ENCODE measurements around the gene IFNAR2. TPM values are rescaled to one million over a fixed set of nuclear protein-coding genes. Genes with fewer than 3 reads are reported as not detected.

IFNAR2 gene
- polyA plus RNA-seq, 1 donor from 2014 or later = 10.3 TPM

GRCh38 chr21:33228455-33228854, 1.3 kb upstream of the IFNAR2 start:
- no peaks in the 10 kb centered on the region for H4K20me1 ChIP-seq (ENCODE audit: insufficient read depth)
- no peak overlapping the region for H3K4me3 ChIP-seq (ENCODE audit: low read length)
- no peak overlapping the region for H3K27ac ChIP-seq (ENCODE audit: low read length)
- no peaks in the 10 kb centered on the region for H3K27me3 ChIP-seq (ENCODE audit: insufficient read depth, low read depth, low read length)
- no peak overlapping the region for H2AFZ ChIP-seq (ENCODE audit: low read depth, low read length)
- H3K4me2 ChIP-seq (ENCODE audit: low read length) = no peak overlapping the region
- no peaks in the 10 kb centered on the region for H3K36me3 ChIP-seq (ENCODE audit: insufficient read depth, low read length)
- H3F3A ChIP-seq (ENCODE audit: insufficient read depth, low read length, poor library complexity, severe bottlenecking) = no peaks in the 10 kb centered on the region
- H3K9me3 ChIP-seq (ENCODE audit: low read length) = no peaks in the 10 kb centered on the region
- TF ChIP-seq EP300 (conservative IDR thresholded peaks at IDR 0.05; ENCODE audit: poor library complexity, severe bottlenecking) (no peak), CTCF (IDR thresholded peaks at IDR 0.05; ENCODE audit: poor library complexity, severe bottlenecking) (no peak), EZH2 (IDR thresholded peaks at IDR 0.05; ENCODE audit: borderline replicate concordance, insufficient read depth, low read length, poor library complexity, severe bottlenecking) (no peak), SMC3 (conservative IDR thresholded peaks at IDR 0.05; ENCODE audit: poor library complexity) (no peak), MXI1 (conservative IDR thresholded peaks at IDR 0.05; ENCODE audit: poor library complexity, severe bottlenecking) (no peak), POLR2AphosphoS5 (IDR thresholded peaks at IDR 0.05) (no peak), RAD21 (conservative IDR thresholded peaks at IDR 0.05) (no peak), TAF1 (IDR thresholded peaks at IDR 0.05; ENCODE audit: low read depth) (no peak)
- TF ChIP-seq, protein P1, sequence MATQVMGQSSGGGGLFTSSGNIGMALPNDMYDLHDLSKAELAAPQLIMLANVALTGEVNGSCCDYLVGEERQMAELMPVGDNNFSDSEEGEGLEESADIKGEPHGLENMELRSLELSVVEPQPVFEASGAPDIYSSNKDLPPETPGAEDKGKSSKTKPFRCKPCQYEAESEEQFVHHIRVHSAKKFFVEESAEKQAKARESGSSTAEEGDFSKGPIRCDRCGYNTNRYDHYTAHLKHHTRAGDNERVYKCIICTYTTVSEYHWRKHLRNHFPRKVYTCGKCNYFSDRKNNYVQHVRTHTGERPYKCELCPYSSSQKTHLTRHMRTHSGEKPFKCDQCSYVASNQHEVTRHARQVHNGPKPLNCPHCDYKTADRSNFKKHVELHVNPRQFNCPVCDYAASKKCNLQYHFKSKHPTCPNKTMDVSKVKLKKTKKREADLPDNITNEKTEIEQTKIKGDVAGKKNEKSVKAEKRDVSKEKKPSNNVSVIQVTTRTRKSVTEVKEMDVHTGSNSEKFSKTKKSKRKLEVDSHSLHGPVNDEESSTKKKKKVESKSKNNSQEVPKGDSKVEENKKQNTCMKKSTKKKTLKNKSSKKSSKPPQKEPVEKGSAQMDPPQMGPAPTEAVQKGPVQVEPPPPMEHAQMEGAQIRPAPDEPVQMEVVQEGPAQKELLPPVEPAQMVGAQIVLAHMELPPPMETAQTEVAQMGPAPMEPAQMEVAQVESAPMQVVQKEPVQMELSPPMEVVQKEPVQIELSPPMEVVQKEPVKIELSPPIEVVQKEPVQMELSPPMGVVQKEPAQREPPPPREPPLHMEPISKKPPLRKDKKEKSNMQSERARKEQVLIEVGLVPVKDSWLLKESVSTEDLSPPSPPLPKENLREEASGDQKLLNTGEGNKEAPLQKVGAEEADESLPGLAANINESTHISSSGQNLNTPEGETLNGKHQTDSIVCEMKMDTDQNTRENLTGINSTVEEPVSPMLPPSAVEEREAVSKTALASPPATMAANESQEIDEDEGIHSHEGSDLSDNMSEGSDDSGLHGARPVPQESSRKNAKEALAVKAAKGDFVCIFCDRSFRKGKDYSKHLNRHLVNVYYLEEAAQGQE (IDR thresholded peaks at IDR 0.05; ENCODE audit: borderline replicate concordance) = no peak
- peaks cover 14% of the 10 kb centered on the region for H3K79me2 ChIP-seq (replicated peaks; ENCODE audit: insufficient read depth, low read length)
- H3K9me2 ChIP-seq (ENCODE audit: insufficient read depth, low read length) = no peaks in the 10 kb centered on the region
- no peak overlapping the region for H3K9ac ChIP-seq (ENCODE audit: low read length)

DNA sequence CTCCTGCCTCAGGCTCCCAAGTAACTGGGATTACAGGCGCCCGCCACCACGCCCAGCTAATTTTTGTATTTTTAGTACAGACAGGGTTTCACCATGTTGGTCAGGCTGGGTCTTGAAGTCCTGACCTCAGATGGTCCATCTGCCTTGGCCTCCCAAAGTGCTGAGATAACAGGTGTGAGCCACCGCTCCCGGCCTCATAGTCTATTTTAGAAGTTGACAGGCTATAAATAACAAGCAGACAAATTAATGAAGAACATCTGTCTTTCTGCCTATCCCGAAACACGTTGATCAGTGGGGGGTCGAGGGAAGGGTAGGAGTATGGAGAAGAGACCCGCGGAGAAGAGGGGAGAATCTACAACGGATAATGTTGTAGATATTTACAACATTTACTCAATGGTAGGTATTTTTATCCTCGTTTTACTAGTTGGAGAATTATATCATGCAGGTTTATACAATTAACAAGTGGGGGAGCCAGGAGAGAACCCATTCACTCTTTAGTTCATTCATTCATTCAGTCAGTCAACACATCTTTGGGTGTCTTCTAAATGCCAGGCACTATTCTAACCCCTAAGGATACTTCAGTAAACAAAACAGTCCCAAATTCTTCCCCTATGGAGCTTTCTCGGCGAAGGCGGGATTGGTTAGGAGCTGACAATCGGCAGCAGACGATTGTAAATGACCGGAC, 497 bp upstream of the IFNAR2 start:
- Histone ChIP-seq H3K27ac (ENCODE audit: low read length) (peak overlapping the region; percentile 57), H3K27me3 (ENCODE audit: insufficient read depth, low read depth, low read length) (no peaks in the 10 kb centered on the region), H3K4me3 (ENCODE audit: low read length) (peak overlapping the region; percentile 75), H3K9ac (ENCODE audit: low read length) (peak overlapping the region; percentile 90), H4K20me1 (ENCODE audit: insufficient read depth) (no peaks in the 10 kb centered on the region), H3K79me2 (replicated peaks; ENCODE audit: insufficient read depth, low read length) (peaks cover 14% of the 10 kb centered on the region), H3K36me3 (ENCODE audit: insufficient read depth, low read length) (no peaks in the 10 kb centered on the region), H3K9me2 (ENCODE audit: insufficient read depth, low read length) (no peaks in the 10 kb centered on the region), H3K4me2 (ENCODE audit: low read length) (peak overlapping the region; percentile 63), H2AFZ (ENCODE audit: low read depth, low read length) (peak overlapping the region; percentile 87), H3F3A (ENCODE audit: insufficient read depth, low read length, poor library complexity, severe bottlenecking) (no peaks in the 10 kb centered on the region), H3K9me3 (ENCODE audit: low read length) (no peaks in the 10 kb centered on the region)
- no peak for TF ChIP-seq EP300 (conservative IDR thresholded peaks at IDR 0.05; ENCODE audit: poor library complexity, severe bottlenecking)
- no peak for TF ChIP-seq MXI1 (conservative IDR thresholded peaks at IDR 0.05; ENCODE audit: poor library complexity, severe bottlenecking)
- no peak for TF ChIP-seq POLR2AphosphoS5 (IDR thresholded peaks at IDR 0.05)
- no peak for TF ChIP-seq EZH2 (IDR thresholded peaks at IDR 0.05; ENCODE audit: borderline replicate concordance, insufficient read depth, low read length, poor library complexity, severe bottlenecking)
- TF ChIP-seq, protein P1 (IDR thresholded peaks at IDR 0.05; ENCODE audit: borderline replicate concordance) = no peak
- TF ChIP-seq CTCF (IDR thresholded peaks at IDR 0.05; ENCODE audit: poor library complexity, severe bottlenecking) = no peak
- TF ChIP-seq SMC3 (conservative IDR thresholded peaks at IDR 0.05; ENCODE audit: poor library complexity) = no peak
- TF ChIP-seq RAD21 (conservative IDR thresholded peaks at IDR 0.05) = no peak
- TF ChIP-seq TAF1 (IDR thresholded peaks at IDR 0.05; ENCODE audit: low read depth) = no peak

Measured in neural cell (in vitro differentiated cells).